Measurements from ENCODE around the gene CCDC8. TPM values are rescaled to one million over a fixed set of nuclear protein-coding genes. Genes with fewer than 3 reads are reported as not detected.
A peak's percentile ranks its signal among the peaks of the same experiment; 100 is the strongest.

The CCDC8 gene
- total RNA-seq, 2 experiments from 2014 or later: not detected

DNA sequence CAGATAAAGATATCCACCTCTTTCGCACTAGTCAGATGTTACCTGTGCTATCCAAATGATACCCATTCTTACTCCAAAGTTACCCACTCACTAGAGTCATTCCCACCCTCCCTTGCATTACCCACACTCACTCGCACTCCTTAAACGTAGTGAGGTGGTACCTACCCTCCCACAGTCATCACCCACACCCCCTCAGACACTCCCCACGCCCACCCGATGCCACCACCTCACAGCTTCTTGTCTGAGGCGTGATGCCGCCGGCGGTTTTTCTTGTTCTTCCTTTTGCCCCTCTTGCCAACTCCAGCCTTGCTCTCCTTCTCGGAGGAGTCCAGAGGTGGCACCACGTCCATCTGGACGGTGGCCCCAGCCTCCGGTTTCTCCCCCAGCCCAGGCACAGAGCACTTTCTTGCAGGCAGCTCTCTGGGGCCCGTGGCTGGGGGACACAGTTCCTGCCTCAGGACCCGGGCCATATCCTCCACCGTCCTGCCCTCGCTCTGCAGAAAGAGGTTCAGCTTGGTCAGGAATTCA, 14.2 kb upstream of the CCDC8 start:
- no peaks in the 10 kb centered on the region for H3K36me3 ChIP-seq (ENCODE audit: insufficient read depth, low read length)
- H3K27me3 ChIP-seq (ENCODE audit: control insufficient read depth in 1 of 2, insufficient read depth in 2 of 2, low read length in 2 of 2): peaks cover 45 to 62% of the 10 kb centered on the region in 2 experiments
- peaks cover 78% of the 10 kb centered on the region for H3K27me3 Mint-ChIP-seq
- no peaks in the 10 kb centered on the region for H3K9me3 Mint-ChIP-seq
- peaks cover 19% of the 10 kb centered on the region for H3K4me1 ChIP-seq (ENCODE audit: insufficient read depth, low read length)
- H3K9me3 ChIP-seq (ENCODE audit: control insufficient read depth in 1 of 2, insufficient read depth in 1 of 2, low read length in 2 of 2): peaks cover 0 to 11% of the 10 kb centered on the region in 2 experiments
- H3K36me3 Mint-ChIP-seq (ENCODE audit: low read depth): no peaks in the 10 kb centered on the region
- TF ChIP-seq, protein P1, sequence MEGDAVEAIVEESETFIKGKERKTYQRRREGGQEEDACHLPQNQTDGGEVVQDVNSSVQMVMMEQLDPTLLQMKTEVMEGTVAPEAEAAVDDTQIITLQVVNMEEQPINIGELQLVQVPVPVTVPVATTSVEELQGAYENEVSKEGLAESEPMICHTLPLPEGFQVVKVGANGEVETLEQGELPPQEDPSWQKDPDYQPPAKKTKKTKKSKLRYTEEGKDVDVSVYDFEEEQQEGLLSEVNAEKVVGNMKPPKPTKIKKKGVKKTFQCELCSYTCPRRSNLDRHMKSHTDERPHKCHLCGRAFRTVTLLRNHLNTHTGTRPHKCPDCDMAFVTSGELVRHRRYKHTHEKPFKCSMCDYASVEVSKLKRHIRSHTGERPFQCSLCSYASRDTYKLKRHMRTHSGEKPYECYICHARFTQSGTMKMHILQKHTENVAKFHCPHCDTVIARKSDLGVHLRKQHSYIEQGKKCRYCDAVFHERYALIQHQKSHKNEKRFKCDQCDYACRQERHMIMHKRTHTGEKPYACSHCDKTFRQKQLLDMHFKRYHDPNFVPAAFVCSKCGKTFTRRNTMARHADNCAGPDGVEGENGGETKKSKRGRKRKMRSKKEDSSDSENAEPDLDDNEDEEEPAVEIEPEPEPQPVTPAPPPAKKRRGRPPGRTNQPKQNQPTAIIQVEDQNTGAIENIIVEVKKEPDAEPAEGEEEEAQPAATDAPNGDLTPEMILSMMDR (IDR thresholded peaks at IDR 0.05): no peak
- intact Hi-C loops (cut with DNase I, micrococcal nuclease): no loop called here
- no peak overlapping the region for H3K4me3 ChIP-seq (ENCODE audit: low read length)
- H3K27ac ChIP-seq (ENCODE audit: low read depth in 1 of 2, low read length in 2 of 2): no peak overlapping the region
- CTCF ChIA-PET: interaction anchor here (0.6 kb wide), 1 partner anchor 21 kb away, joined by 5 read pairs; no protein-coding TSS in a partner anchor
- no peak for ATAC-seq (ENCODE audit: poor library complexity)
- no peak for DNase-seq
- no peak overlapping the region for H3K27ac Mint-ChIP-seq
- POLR2A ChIA-PET: no interaction called here
- peaks cover 31% of the 10 kb centered on the region for H3K4me1 Mint-ChIP-seq (ENCODE audit: low read depth)
- peak overlapping the region; percentile 40 for H3K4me3 Mint-ChIP-seq

DNA sequence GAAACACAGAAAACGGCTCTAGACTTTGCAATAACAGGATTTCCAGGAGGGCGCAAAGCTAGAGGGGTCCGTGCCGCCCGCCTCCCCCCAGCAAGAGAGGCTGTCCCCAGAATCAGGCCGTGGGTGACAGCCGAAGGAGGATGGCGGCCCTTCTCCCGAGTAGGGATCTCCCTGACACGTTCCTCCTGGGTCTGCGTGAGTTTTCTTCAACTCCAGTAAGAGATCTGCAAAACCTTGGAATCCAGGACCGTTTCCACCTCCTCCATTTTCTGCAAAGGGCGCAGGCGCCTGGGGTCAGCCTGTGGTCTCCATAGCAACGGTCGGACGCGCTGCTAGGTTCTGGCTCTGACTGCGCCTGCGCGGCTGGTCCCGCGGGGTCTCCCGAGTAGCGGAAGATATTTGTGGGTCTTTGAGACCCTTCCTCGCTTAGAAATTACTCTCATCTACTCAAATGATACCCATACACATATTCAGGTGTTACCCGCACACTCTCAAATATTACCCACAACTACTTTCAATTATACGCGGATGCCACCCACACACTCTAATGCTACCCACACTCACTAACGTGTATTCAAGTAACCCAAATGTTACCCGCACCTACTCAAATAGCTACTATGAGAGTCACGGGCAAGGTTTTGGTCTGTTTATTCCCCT, 13.3 kb upstream of the CCDC8 start:
- peaks cover 31% of the 10 kb centered on the region for H3K4me1 Mint-ChIP-seq (ENCODE audit: low read depth)
- H3K9me3 Mint-ChIP-seq: no peaks in the 10 kb centered on the region
- Histone ChIP-seq H3K27ac (ENCODE audit: low read depth in 1 of 2, low read length in 2 of 2) (no peak overlapping the region), H3K36me3 (ENCODE audit: insufficient read depth, low read length) (no peaks in the 10 kb centered on the region), H3K27me3 (ENCODE audit: control insufficient read depth in 1 of 2, insufficient read depth in 2 of 2, low read length in 2 of 2) (peaks cover 51 to 62% of the 10 kb centered on the region in 2 experiments), H3K4me3 (ENCODE audit: low read length) (peak overlapping the region; percentile 27), H3K4me1 (ENCODE audit: insufficient read depth, low read length) (peaks cover 19% of the 10 kb centered on the region), H3K9me3 (ENCODE audit: control insufficient read depth in 1 of 2, insufficient read depth in 1 of 2, low read length in 2 of 2) (peaks cover 0 to 11% of the 10 kb centered on the region in 2 experiments)
- H3K27me3 Mint-ChIP-seq: peaks cover 79% of the 10 kb centered on the region
- intact Hi-C loops (cut with DNase I, micrococcal nuclease): no loop called here
- CTCF ChIA-PET: no interaction called here
- no peak overlapping the region for H3K27ac Mint-ChIP-seq
- H3K4me3 Mint-ChIP-seq: peak overlapping the region; percentile 78
- POLR2A ChIA-PET: no interaction called here
- DNase-seq: peak in 4 of 14 experiments; percentile 10 to 46 (median 33)
- ATAC-seq (ENCODE audit: poor library complexity): no peak
- TF ChIP-seq, protein P1 (IDR thresholded peaks at IDR 0.05): no peak
- H3K36me3 Mint-ChIP-seq (ENCODE audit: low read depth): no peaks in the 10 kb centered on the region

DNA sequence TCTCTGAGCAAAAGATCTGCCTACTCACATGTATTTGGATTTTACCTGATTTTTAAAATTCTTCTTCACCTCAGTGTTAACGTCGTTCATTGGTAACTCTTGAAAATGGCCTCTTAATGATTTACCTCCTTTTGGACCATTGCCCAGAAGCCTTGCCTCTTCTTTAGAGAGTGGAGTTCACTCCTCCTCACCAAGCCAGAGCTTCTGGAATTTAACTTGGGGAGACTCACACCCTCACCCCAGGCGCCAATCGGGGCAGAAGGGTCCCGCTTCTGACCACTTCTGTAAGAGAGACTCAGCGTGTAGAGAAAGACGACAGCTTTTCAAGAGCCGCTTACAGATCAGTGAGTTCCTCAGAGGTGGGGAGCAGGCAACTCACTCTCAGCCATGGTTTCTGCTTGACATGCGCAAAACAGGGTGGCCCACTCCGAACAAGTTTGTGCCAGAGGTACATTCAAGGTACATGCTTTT, 12.7 kb upstream of the CCDC8 start:
- CTCF ChIA-PET: no interaction called here
- H3K27me3 ChIP-seq (ENCODE audit: control insufficient read depth in 1 of 2, insufficient read depth in 2 of 2, low read length in 2 of 2): peaks cover 52 to 62% of the 10 kb centered on the region in 2 experiments
- intact Hi-C loops (cut with DNase I, micrococcal nuclease): no loop called here
- DNase-seq (no peak), ATAC-seq (ENCODE audit: poor library complexity) (no peak)
- H3K36me3 ChIP-seq (ENCODE audit: insufficient read depth, low read length): no peaks in the 10 kb centered on the region
- H3K36me3 Mint-ChIP-seq (ENCODE audit: low read depth): no peaks in the 10 kb centered on the region
- peaks cover 19% of the 10 kb centered on the region for H3K4me1 ChIP-seq (ENCODE audit: insufficient read depth, low read length)
- POLR2A ChIA-PET: no interaction called here
- H3K27me3 Mint-ChIP-seq: peaks cover 74% of the 10 kb centered on the region
- no peak overlapping the region for H3K27ac Mint-ChIP-seq
- TF ChIP-seq, protein P1 (IDR thresholded peaks at IDR 0.05): no peak
- H3K27ac ChIP-seq (ENCODE audit: low read depth in 1 of 2, low read length in 2 of 2): no peak overlapping the region
- peaks cover 0 to 11% of the 10 kb centered on the region in 2 experiments for H3K9me3 ChIP-seq (ENCODE audit: control insufficient read depth in 1 of 2, insufficient read depth in 1 of 2, low read length in 2 of 2)
- H3K4me3 Mint-ChIP-seq: peak overlapping the region; percentile 78
- H3K4me3 ChIP-seq (ENCODE audit: low read length): peak overlapping the region; percentile 27
- H3K9me3 Mint-ChIP-seq: no peaks in the 10 kb centered on the region
- peaks cover 31% of the 10 kb centered on the region for H3K4me1 Mint-ChIP-seq (ENCODE audit: low read depth)
